ENCODE measurements around the gene MLLT10. TPM values are rescaled to one million over a fixed set of nuclear protein-coding genes. Genes with fewer than 3 reads are reported as not detected.

The MLLT10 gene
- total RNA-seq, 1 experiment from 2014 or later = 60.1 TPM

DNA sequence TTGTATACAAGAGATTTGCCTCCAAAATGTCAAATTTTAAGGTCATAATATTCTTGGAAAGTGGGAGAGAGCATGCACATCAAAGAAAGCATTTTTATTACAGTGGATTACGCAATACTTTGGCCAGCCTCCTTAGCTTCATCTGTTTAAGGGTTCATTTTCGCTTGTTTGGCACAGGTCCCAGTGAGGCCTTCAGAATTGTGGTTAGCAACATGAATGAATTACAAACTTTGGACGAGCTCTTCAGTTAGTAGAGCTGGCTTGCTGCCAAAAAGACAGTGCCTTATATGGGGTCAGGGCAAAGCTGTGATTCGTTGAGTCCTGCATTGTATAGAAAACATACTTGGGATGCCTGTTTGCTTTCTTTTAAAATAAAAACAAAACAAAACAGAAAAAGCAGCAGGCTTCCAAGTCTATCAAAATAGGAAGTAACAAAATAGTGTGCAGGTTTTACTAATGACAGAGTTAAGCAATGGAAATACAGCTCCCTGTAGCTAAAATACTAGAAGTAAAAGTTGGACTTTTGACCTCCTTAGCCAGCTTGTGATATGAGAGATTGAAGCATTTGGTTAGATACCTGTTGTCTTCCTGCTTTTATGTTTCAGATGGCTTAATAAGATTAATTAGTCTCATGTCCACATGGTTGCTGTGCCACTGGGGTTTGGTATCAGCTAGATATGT, 190.8 kb downstream of the MLLT10 start:
- Mint-ChIP-seq H3K36me3 (peaks cover 7% of the 10 kb centered on the region), H3K27ac (peak overlapping the region; percentile 42), H3K4me1 (peaks cover 45% of the 10 kb centered on the region), H3K4me3 (no peak overlapping the region), H3K27me3 (ENCODE audit: low read depth) (no peaks in the 10 kb centered on the region), H3K9me3 (no peaks in the 10 kb centered on the region)
- POLR2A ChIA-PET = interaction anchor here (0.9 to 1.0 kb wide), 2 partner anchors 217 to 224 kb away, joined by 3 read pairs; no protein-coding TSS in a partner anchor
- peak; percentile 26; the same call in 1 of the 2 replicates for ATAC-seq
- DNase-seq (ENCODE audit: low spot score) = no peak
- CTCF ChIA-PET = interaction anchor here (0.6 to 1.4 kb wide), 4 partner anchors 8 to 147 kb away, joined by 3 to 4 read pairs (median 3); no protein-coding TSS in a partner anchor
- no peak for TF ChIP-seq ZNF317 (CRISPR knock-in tag; IDR thresholded peaks at IDR 0.05; ENCODE audit: borderline replicate concordance, low read depth)
- TF ChIP-seq OVOL2 (CRISPR knock-in tag; IDR thresholded peaks at IDR 0.05; ENCODE audit: borderline replicate concordance) = no peak
- no peak for TF ChIP-seq NFATC4 (CRISPR knock-in tag; IDR thresholded peaks at IDR 0.05)
- no peak for TF ChIP-seq USF2 (CRISPR knock-in tag; IDR thresholded peaks at IDR 0.05)
- no peak for TF ChIP-seq GABPB1 (CRISPR knock-in tag; IDR thresholded peaks at IDR 0.05)
- TF ChIP-seq TEAD4 (CRISPR knock-in tag; IDR thresholded peaks at IDR 0.05) = no peak
- no peak for TF ChIP-seq ZNF232 (CRISPR knock-in tag; IDR thresholded peaks at IDR 0.05)
- no peak for TF ChIP-seq KAT7 (CRISPR knock-in tag; IDR thresholded peaks at IDR 0.05; ENCODE audit: borderline replicate concordance)
- no peak for TF ChIP-seq ZMAT4 (CRISPR knock-in tag; IDR thresholded peaks at IDR 0.05)
- no peak for TF ChIP-seq ZNF425 (CRISPR knock-in tag; conservative IDR thresholded peaks at IDR 0.05)
- no peak for TF ChIP-seq RELA (CRISPR knock-in tag; IDR thresholded peaks at IDR 0.05; ENCODE audit: borderline replicate concordance)
- TF ChIP-seq HMGA2 (CRISPR knock-in tag; IDR thresholded peaks at IDR 0.05) = no peak
- TF ChIP-seq CDX4 (CRISPR knock-in tag; IDR thresholded peaks at IDR 0.05; ENCODE audit: borderline replicate concordance) = no peak
- no peak for TF ChIP-seq RORB (CRISPR knock-in tag; IDR thresholded peaks at IDR 0.05)
- TF ChIP-seq, protein P1, sequence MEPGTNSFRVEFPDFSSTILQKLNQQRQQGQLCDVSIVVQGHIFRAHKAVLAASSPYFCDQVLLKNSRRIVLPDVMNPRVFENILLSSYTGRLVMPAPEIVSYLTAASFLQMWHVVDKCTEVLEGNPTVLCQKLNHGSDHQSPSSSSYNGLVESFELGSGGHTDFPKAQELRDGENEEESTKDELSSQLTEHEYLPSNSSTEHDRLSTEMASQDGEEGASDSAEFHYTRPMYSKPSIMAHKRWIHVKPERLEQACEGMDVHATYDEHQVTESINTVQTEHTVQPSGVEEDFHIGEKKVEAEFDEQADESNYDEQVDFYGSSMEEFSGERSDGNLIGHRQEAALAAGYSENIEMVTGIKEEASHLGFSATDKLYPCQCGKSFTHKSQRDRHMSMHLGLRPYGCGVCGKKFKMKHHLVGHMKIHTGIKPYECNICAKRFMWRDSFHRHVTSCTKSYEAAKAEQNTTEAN (CRISPR knock-in tag; IDR thresholded peaks at IDR 0.05) = no peak

GRCh38 chr10:21726601-21727225, 192.7 kb downstream of the MLLT10 start:
- no peak for TF ChIP-seq ATF3 (CRISPR knock-in tag; conservative IDR thresholded peaks at IDR 0.05)
- no peak for TF ChIP-seq GABPB1 (CRISPR knock-in tag; IDR thresholded peaks at IDR 0.05)
- TF ChIP-seq HMGXB4 (CRISPR knock-in tag; IDR thresholded peaks at IDR 0.05) = no peak
- TF ChIP-seq NR3C1 (CRISPR knock-in tag; conservative IDR thresholded peaks at IDR 0.05; ENCODE audit: low read depth) = no peak
- TF ChIP-seq ATF6 (CRISPR knock-in tag; IDR thresholded peaks at IDR 0.05) = no peak
- TF ChIP-seq PRRX2 (CRISPR knock-in tag; IDR thresholded peaks at IDR 0.05) = no peak
- TF ChIP-seq, protein P2, sequence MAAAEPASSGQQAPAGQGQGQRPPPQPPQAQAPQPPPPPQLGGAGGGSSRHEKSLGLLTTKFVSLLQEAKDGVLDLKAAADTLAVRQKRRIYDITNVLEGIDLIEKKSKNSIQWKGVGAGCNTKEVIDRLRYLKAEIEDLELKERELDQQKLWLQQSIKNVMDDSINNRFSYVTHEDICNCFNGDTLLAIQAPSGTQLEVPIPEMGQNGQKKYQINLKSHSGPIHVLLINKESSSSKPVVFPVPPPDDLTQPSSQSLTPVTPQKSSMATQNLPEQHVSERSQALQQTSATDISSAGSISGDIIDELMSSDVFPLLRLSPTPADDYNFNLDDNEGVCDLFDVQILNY (CRISPR knock-in tag; IDR thresholded peaks at IDR 0.05) = no peak
- TF ChIP-seq ZNF416 (CRISPR knock-in tag; IDR thresholded peaks at IDR 0.05) = no peak
- CTCF ChIA-PET = no interaction called here
- Mint-ChIP-seq H3K9me3 (no peaks in the 10 kb centered on the region), H3K4me3 (no peak overlapping the region), H3K36me3 (peaks cover 7% of the 10 kb centered on the region), H3K27ac (peak overlapping the region; percentile 48), H3K4me1 (peaks cover 35% of the 10 kb centered on the region), H3K27me3 (ENCODE audit: low read depth) (no peaks in the 10 kb centered on the region)
- POLR2A ChIA-PET = no interaction called here
- ATAC-seq = no peak
- DNase-seq (ENCODE audit: low spot score) = no peak

Data from WTC11 (cell line).